Liver (tissue), 9 donors: ENCODE data around the gene AARSD1. TPM values are rescaled to one million over a fixed set of nuclear protein-coding genes. Genes with fewer than 3 reads are reported as not detected.
A peak's percentile ranks its signal among the peaks of the same experiment; 100 is the strongest.

Experiments
- DNase-seq: peaks from one replicate; pipeline ENCODE4 v3.0.0-alpha.2; 2017; ENCODE audit warnings: low spot score
- H3K27ac ChIP-seq, 2 donors: one replicate each; pipeline ENCODE4 v1.7.0; 2013; ENCODE audit warnings: inconsistent platforms in 2 of 2, low read length in 2 of 2, control low read depth in 1 of 2, low read depth in 1 of 2, mild to moderate bottlenecking in 1 of 2
- H3K27me3 ChIP-seq, 4 donors: one replicate each; pipeline versions ENCODE4 v1.6.1 to v1.7.0; 2013; ENCODE audit warnings: low read length in 3 of 4, inconsistent platforms in 1 of 4, mild to moderate bottlenecking in 1 of 4, moderate library complexity in 1 of 4; ENCODE audit not compliant: control insufficient read depth in 4 of 4, insufficient read depth in 4 of 4
- H3K36me3 ChIP-seq, 4 donors: one replicate each; pipeline versions ENCODE4 v1.6.1 to v1.7.0; 2013; ENCODE audit warnings: low read length in 3 of 4, mild to moderate bottlenecking in 3 of 4, low read depth in 1 of 4, moderate library complexity in 1 of 4; ENCODE audit not compliant: control insufficient read depth in 4 of 4, insufficient read depth in 3 of 4
- H3K4me1 ChIP-seq, 4 donors: one replicate each; pipeline versions ENCODE4 v1.6.1 to v1.7.0; 2013; ENCODE audit warnings: low read length in 3 of 4, mild to moderate bottlenecking in 3 of 4, moderate library complexity in 1 of 4; ENCODE audit not compliant: control insufficient read depth in 4 of 4, insufficient read depth in 4 of 4
- H3K4me3 ChIP-seq, 3 donors: one replicate each; pipeline versions ENCODE4 v1.6.1 to v1.7.0; 2013; ENCODE audit warnings: low read length in 3 of 3, control low read depth in 1 of 3, low read depth in 1 of 3, mild to moderate bottlenecking in 1 of 3
- H3K9ac ChIP-seq, 2 donors: one replicate each; pipeline ENCODE4 v1.7.0; 2013; ENCODE audit warnings: low read length in 2 of 2, mild to moderate bottlenecking in 2 of 2, moderate library complexity in 2 of 2, control low read depth in 1 of 2, low read depth in 1 of 2
- H3K9me3 ChIP-seq, 4 donors: one replicate each; pipeline versions ENCODE4 v1.6.1 to v1.7.0; 2013; ENCODE audit warnings: low read length in 3 of 4; ENCODE audit not compliant: control insufficient read depth in 4 of 4
- EGR1 ChIP-seq, 2 donors: IDR thresholded peaks; 2 replicates each; pipeline ENCODE4 v1.6.1; 2016 to 2018; ENCODE audit warnings: antibody characterized with exemption in 2 of 2, low read depth in 2 of 2
- FOXA1 ChIP-seq: IDR thresholded peaks from 2 replicates; pipeline ENCODE4 v1.6.1; 2016; ENCODE audit warnings: antibody characterized with exemption
- FOXA2 ChIP-seq: IDR thresholded peaks from 2 replicates; pipeline ENCODE4 v1.6.1; 2016; ENCODE audit warnings: antibody characterized with exemption
- GABPA ChIP-seq, 2 donors: IDR thresholded peaks in 1 of 2; conservative IDR thresholded peaks in 1 of 2; 2 replicates each; pipeline ENCODE4 v1.6.1; 2016; ENCODE audit warnings: antibody characterized with exemption in 2 of 2, mild to moderate bottlenecking in 1 of 2, moderate library complexity in 1 of 2
- HNF4A ChIP-seq, 2 donors: conservative IDR thresholded peaks; 2 replicates each; pipeline ENCODE4 v1.6.1; 2016; ENCODE audit warnings: antibody characterized with exemption in 2 of 2, mild to moderate bottlenecking in 2 of 2
- HNF4G ChIP-seq: IDR thresholded peaks from 2 replicates; pipeline ENCODE4 v1.6.1; 2016; ENCODE audit warnings: antibody characterized with exemption
- JUND ChIP-seq, 2 donors: IDR thresholded peaks; 2 replicates each; pipeline ENCODE4 v1.6.1; 2016; ENCODE audit warnings: antibody characterized with exemption in 2 of 2
- NR2F2 ChIP-seq: IDR thresholded peaks from 2 replicates; pipeline ENCODE4 v1.6.1; 2016; ENCODE audit warnings: antibody characterized with exemption
- RAD21 ChIP-seq, 2 donors: IDR thresholded peaks; 2 replicates each; pipeline ENCODE4 v1.6.1; 2016; ENCODE audit warnings: antibody characterized with exemption in 2 of 2, mild to moderate bottlenecking in 2 of 2
- RXRA ChIP-seq, 2 donors: IDR thresholded peaks; 2 replicates each; pipeline ENCODE4 v1.6.1; 2017 to 2018; ENCODE audit warnings: antibody characterized with exemption in 2 of 2, mild to moderate bottlenecking in 1 of 2
- SP1 ChIP-seq: IDR thresholded peaks from 2 replicates; pipeline ENCODE4 v1.6.1; 2018; ENCODE audit warnings: antibody characterized with exemption, mild to moderate bottlenecking
- TAF1 ChIP-seq: conservative IDR thresholded peaks from 2 replicates; pipeline ENCODE4 v1.6.1; 2016; ENCODE audit warnings: antibody characterized with exemption, mild to moderate bottlenecking
- YY1 ChIP-seq: IDR thresholded peaks from 2 replicates; pipeline ENCODE4 v1.6.1; 2016; ENCODE audit warnings: antibody characterized with exemption, mild to moderate bottlenecking
- WGBS: extraction: QIAGEN DNeasy Blood & Tissue Kit; methylation state at CpG from one replicate; pipeline ENCODE4 v1.1.7; 2013; 5-methylcytosine and 5-hydroxymethylcytosine counted together
- polyA plus RNA-seq, 2 donors: library from polyadenylated mRNA; stranded (reverse) in 1 of 2; unstranded in 1 of 2; fragments of 200-250 nt in 1 of 2; fragments of >200 nt in 1 of 2; fragmentation: Nextera tagmentation in 1 of 2; extraction: Ambion mirVana in 1 of 2; gene quantifications; one replicate each; pipeline versions ENCODE4 v1.2.1 to v1.2.3, GENCODE V29; 2013 to 2015
- total RNA-seq, 2 donors: library from RNA; depleted of rRNA; stranded (reverse); fragments of >200 nt; gene quantifications; one replicate each; pipeline ENCODE4 v1.2.3, GENCODE V29; 2014
- TF ChIP-seq, protein P1 (sequence below): IDR thresholded peaks from 2 replicates; pipeline ENCODE4 v1.6.1; 2016; ENCODE audit warnings: antibody characterized with exemption
- TF ChIP-seq, protein P2 (sequence below): fragments of 150-350 bp; IDR thresholded peaks from 2 replicates; pipeline ENCODE4 v1.5.1; 2017; ENCODE audit warnings: improper control_type of control experiment, low read depth, low read length; ENCODE audit not compliant: missing input control
- TF ChIP-seq, protein P3 (sequence below): IDR thresholded peaks from 2 replicates; pipeline ENCODE4 v1.6.1; 2016; ENCODE audit warnings: antibody characterized with exemption
- TF ChIP-seq, protein P4 (sequence below): IDR thresholded peaks from 2 replicates; pipeline ENCODE4 v1.6.1; 2016; ENCODE audit warnings: antibody characterized with exemption
- TF ChIP-seq, protein P5 (sequence below): IDR thresholded peaks from 2 replicates; pipeline ENCODE4 v1.6.1; 2016; ENCODE audit warnings: antibody characterized with exemption, mild to moderate bottlenecking
- donor health status: healthy.
- donor health status: healthy.
- donor health status: healthy.
- donor health status: healthy.
- donor health status: healthy.

The AARSD1 gene
- total and polyA plus RNA-seq, 4 donors: 8.2 to 25.2 (median 19.6) TPM

DNA sequence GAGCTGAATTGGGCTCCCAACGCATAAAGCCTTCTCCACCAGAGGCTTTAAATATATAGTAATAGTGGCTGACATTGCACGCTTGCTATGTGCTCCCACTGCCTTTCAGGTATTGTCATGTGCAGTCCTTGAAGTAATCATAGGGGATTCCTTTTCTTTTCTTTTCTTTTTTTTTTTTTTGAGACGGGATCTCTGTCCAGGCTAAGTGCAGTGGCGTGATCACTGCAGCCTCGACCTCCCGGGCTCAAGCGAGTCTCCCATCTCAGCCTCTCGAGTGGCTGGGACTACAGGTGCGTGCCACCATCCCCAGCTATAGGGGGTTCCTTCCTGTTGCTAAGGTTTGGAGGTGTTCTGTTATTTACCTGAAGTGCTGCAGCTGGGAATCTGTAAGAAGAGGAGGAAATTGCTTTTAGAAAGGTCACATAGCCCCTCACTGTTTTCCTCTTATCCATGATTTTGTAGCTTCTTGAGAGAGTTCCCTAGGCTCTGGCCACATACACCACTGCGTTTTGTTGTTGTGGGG is 34.8 kb upstream of the AARSD1 start:
- DNase-seq: no peak
- 13% methylated on average over 10 of the region's 10 CpGs for WGBS
- H3K4me1 ChIP-seq: peaks cover 8 to 19% (median 15%) of the 10 kb centered on the region in 4 donors

DNA sequence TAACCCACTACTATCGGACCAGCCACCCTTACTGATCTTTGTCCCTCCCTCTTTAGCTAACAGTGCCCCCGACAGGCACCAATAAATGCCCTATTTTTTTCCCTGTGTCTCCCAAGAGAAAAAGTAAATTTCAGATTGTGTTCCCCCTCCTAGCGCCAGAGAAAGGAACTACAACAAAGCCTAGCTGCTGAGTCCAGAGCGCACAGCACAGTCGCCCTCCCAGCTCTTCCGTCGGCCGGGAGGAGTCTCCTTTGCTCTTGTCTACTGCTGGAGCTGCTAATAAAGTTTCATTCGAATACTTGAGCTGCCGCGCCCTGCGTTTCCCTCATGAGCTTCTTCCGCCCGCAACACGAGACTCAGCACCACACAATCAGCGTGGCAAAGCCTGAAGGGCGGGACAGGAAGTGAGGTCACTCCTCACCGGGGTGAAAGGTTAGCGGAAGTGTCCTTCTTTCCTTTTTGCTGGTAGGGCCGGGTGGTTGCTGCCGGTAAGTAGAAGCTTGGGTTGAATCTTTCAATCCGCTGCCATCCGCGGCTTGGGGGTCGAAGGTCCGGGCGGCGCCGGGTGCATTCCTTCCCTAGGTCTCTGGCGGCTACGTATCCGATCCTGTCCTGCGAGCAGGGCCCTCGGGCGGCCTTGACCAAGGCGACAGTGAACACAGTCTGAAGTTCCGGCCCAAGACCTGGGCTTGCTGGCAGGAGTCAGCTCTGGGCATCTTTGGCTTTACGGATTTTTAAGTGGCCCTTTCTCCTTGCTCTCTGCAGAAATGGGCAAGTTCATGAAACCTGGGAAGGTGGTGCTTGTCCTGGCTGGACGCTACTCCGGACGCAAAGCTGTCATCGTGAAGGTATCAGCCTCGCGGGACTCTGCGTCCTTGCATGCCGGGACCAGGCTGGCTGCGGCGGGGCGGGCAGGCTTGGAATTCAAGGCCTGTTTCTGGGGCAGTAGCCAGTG is 34.0 kb upstream of the AARSD1 start, which contains the start of gene RPL27:
Gene RPL27, plus strand, starts transcription at position 436 of the 955 bp plus-strand sequence. Its CDS starts 332 bp downstream, at position 768.
- under 1% methylated on average over 49 of the region's 49 CpGs for WGBS
- H3K9me3 ChIP-seq: no peaks in the 10 kb centered on the region
- peak within 1 kb of the TSS; percentile 61 to 98 for H3K27ac ChIP-seq
- H3K36me3 ChIP-seq: peaks cover 4 to 24% (median 15%) of the 10 kb centered on the region in 4 donors
- peaks cover 8 to 19% (median 15%) of the 10 kb centered on the region in 4 donors for H3K4me1 ChIP-seq
- H3K4me3 ChIP-seq: peak within 1 kb of the TSS; percentile 80 to 100 (median 84)
- peak within 1 kb of the TSS; percentile 97 to 99 for H3K9ac ChIP-seq
- DNase-seq: peak; percentile 98
- no peaks in the 10 kb centered on the region for H3K27me3 ChIP-seq
- TF ChIP-seq GABPA (IDR thresholded peaks at IDR 0.05 in 1 of 2, conservative IDR thresholded peaks at IDR 0.05 in 1 of 2) (peak; percentile 96 to 99), HNF4G (peak; percentile 80), EGR1 (IDR thresholded peaks at IDR 0.05; ENCODE audit: low read depth in 2 of 2) (peak; percentile 72 to 80), NR2F2 (peak; percentile 99), RAD21 (IDR thresholded peaks at IDR 0.05) (peak; percentile 83 to 87), TAF1 (peak; percentile 66), SP1 (peak; percentile 97), HNF4A (conservative IDR thresholded peaks at IDR 0.05) (peak; percentile 73 to 84), JUND (IDR thresholded peaks at IDR 0.05) (peak; percentile 85 to 95), FOXA1 (peak; percentile 57), RXRA (IDR thresholded peaks at IDR 0.05) (peak; percentile 87 to 93), YY1 (peak; percentile 90), FOXA2 (peak; percentile 58)
- TF ChIP-seq, protein P1, sequence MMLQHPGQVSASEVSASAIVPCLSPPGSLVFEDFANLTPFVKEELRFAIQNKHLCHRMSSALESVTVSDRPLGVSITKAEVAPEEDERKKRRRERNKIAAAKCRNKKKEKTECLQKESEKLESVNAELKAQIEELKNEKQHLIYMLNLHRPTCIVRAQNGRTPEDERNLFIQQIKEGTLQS: peak; percentile 92
- TF ChIP-seq, protein P2, sequence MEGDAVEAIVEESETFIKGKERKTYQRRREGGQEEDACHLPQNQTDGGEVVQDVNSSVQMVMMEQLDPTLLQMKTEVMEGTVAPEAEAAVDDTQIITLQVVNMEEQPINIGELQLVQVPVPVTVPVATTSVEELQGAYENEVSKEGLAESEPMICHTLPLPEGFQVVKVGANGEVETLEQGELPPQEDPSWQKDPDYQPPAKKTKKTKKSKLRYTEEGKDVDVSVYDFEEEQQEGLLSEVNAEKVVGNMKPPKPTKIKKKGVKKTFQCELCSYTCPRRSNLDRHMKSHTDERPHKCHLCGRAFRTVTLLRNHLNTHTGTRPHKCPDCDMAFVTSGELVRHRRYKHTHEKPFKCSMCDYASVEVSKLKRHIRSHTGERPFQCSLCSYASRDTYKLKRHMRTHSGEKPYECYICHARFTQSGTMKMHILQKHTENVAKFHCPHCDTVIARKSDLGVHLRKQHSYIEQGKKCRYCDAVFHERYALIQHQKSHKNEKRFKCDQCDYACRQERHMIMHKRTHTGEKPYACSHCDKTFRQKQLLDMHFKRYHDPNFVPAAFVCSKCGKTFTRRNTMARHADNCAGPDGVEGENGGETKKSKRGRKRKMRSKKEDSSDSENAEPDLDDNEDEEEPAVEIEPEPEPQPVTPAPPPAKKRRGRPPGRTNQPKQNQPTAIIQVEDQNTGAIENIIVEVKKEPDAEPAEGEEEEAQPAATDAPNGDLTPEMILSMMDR: peak; percentile 97
- TF ChIP-seq, protein P3, sequence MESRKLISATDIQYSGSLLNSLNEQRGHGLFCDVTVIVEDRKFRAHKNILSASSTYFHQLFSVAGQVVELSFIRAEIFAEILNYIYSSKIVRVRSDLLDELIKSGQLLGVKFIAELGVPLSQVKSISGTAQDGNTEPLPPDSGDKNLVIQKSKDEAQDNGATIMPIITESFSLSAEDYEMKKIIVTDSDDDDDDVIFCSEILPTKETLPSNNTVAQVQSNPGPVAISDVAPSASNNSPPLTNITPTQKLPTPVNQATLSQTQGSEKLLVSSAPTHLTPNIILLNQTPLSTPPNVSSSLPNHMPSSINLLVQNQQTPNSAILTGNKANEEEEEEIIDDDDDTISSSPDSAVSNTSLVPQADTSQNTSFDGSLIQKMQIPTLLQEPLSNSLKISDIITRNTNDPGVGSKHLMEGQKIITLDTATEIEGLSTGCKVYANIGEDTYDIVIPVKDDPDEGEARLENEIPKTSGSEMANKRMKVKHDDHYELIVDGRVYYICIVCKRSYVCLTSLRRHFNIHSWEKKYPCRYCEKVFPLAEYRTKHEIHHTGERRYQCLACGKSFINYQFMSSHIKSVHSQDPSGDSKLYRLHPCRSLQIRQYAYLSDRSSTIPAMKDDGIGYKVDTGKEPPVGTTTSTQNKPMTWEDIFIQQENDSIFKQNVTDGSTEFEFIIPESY: peak; percentile 94
- TF ChIP-seq, protein P4, sequence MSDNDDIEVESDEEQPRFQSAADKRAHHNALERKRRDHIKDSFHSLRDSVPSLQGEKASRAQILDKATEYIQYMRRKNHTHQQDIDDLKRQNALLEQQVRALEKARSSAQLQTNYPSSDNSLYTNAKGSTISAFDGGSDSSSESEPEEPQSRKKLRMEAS: peak; percentile 99

More for the DNA sequence above, 34.8 kb upstream of the AARSD1 start:
- Histone ChIP-seq H3K9ac (peak overlapping the region; percentile 97 to 99), H3K27ac (peak overlapping the region; percentile 61 to 98), H3K9me3 (no peaks in the 10 kb centered on the region), H3K4me3 (peak overlapping the region; percentile 80 to 100 (median 84)), H3K27me3 (no peaks in the 10 kb centered on the region), H3K36me3 (peaks cover 6 to 26% (median 15%) of the 10 kb centered on the region in 4 donors)
- TF ChIP-seq RAD21 (IDR thresholded peaks at IDR 0.05) (no peak), FOXA2 (no peak), TAF1 (no peak), HNF4A (conservative IDR thresholded peaks at IDR 0.05) (no peak), SP1 (no peak), HNF4G (no peak), FOXA1 (no peak), JUND (IDR thresholded peaks at IDR 0.05) (no peak), RXRA (IDR thresholded peaks at IDR 0.05) (no peak), NR2F2 (no peak)
- TF ChIP-seq, protein P5, sequence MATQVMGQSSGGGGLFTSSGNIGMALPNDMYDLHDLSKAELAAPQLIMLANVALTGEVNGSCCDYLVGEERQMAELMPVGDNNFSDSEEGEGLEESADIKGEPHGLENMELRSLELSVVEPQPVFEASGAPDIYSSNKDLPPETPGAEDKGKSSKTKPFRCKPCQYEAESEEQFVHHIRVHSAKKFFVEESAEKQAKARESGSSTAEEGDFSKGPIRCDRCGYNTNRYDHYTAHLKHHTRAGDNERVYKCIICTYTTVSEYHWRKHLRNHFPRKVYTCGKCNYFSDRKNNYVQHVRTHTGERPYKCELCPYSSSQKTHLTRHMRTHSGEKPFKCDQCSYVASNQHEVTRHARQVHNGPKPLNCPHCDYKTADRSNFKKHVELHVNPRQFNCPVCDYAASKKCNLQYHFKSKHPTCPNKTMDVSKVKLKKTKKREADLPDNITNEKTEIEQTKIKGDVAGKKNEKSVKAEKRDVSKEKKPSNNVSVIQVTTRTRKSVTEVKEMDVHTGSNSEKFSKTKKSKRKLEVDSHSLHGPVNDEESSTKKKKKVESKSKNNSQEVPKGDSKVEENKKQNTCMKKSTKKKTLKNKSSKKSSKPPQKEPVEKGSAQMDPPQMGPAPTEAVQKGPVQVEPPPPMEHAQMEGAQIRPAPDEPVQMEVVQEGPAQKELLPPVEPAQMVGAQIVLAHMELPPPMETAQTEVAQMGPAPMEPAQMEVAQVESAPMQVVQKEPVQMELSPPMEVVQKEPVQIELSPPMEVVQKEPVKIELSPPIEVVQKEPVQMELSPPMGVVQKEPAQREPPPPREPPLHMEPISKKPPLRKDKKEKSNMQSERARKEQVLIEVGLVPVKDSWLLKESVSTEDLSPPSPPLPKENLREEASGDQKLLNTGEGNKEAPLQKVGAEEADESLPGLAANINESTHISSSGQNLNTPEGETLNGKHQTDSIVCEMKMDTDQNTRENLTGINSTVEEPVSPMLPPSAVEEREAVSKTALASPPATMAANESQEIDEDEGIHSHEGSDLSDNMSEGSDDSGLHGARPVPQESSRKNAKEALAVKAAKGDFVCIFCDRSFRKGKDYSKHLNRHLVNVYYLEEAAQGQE: no peak
